ENCODE data around the gene SCRN3. TPM values are rescaled to one million over a fixed set of nuclear protein-coding genes. Genes with fewer than 3 reads are reported as not detected.

SCRN3 gene
- total RNA-seq, 3 donors from 2014 or later (not counting 1 experiment from before 2014, with no cell fraction given): 16.6 to 20.6 (median 16.9) TPM

DNA sequence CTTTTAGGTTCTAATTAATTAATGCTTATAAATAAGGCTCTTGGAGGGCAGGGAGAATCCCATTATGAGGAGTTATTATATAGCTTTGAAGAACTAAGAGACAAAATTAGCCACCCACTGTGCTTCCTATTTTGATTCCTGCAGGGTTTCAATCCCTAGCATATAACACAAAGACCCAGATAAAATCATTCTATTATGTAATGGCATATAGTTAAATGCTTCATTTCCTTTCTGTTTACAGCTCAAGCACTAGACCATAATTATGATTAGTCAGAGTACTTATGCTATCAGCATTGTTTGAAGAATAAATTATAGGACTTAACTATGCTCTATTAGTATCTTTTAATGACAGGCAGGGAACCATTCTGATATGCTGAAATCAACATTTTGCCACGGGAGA lies 82.2 kb downstream of the SCRN3 start:
- H3K4me1 Mint-ChIP-seq: no peaks in the 10 kb centered on the region
- ATAC-seq (no peak), DNase-seq (no peak)
- no CpG with 5 or more reads among the region's 1 CpG for WGBS (ENCODE audit: insufficient coverage)
- no peaks in the 10 kb centered on the region for H3K27me3 ChIP-seq (ENCODE audit: control insufficient read depth, insufficient read depth, low read length)
- TF ChIP-seq, protein P1, sequence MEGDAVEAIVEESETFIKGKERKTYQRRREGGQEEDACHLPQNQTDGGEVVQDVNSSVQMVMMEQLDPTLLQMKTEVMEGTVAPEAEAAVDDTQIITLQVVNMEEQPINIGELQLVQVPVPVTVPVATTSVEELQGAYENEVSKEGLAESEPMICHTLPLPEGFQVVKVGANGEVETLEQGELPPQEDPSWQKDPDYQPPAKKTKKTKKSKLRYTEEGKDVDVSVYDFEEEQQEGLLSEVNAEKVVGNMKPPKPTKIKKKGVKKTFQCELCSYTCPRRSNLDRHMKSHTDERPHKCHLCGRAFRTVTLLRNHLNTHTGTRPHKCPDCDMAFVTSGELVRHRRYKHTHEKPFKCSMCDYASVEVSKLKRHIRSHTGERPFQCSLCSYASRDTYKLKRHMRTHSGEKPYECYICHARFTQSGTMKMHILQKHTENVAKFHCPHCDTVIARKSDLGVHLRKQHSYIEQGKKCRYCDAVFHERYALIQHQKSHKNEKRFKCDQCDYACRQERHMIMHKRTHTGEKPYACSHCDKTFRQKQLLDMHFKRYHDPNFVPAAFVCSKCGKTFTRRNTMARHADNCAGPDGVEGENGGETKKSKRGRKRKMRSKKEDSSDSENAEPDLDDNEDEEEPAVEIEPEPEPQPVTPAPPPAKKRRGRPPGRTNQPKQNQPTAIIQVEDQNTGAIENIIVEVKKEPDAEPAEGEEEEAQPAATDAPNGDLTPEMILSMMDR (IDR thresholded peaks at IDR 0.05): no peak
- no peak overlapping the region for H3K27ac Mint-ChIP-seq
- peaks cover 6% of the 10 kb centered on the region for H3K36me3 ChIP-seq (ENCODE audit: control insufficient read depth, insufficient read depth, low read length)
- no peak overlapping the region for H3K4me3 ChIP-seq (ENCODE audit: low read length)
- no peaks in the 10 kb centered on the region for H3K9me3 ChIP-seq (ENCODE audit: control insufficient read depth, insufficient read depth, low read length)
- no peaks in the 10 kb centered on the region for H3K9me3 Mint-ChIP-seq
- no peak overlapping the region for H3K4me3 Mint-ChIP-seq
- no peak overlapping the region for H3K27ac ChIP-seq (ENCODE audit: low read length)
- intact Hi-C loops (cut with micrococcal nuclease): no loop called here
- no peaks in the 10 kb centered on the region for H3K27me3 Mint-ChIP-seq (ENCODE audit: low read depth in 2 of 2)
- no peaks in the 10 kb centered on the region for H3K36me3 Mint-ChIP-seq
- H3K4me1 ChIP-seq (ENCODE audit: control insufficient read depth, insufficient read depth, low read length): no peaks in the 10 kb centered on the region

Other genes with a start within 250 kb of the SCRN3 start
- 10 to 100 TPM; 42.3 to 45.9 (median 43.9) TPM for gene OLA1, start 147.2 kb upstream of the SCRN3 start, total RNA-seq
- gene SP9, start 60.8 kb upstream of the SCRN3 start, total RNA-seq: not detected
- 10 to 100 TPM in 1 of 3 donors, 1 to 10 TPM in 2; 3.6 to 11.4 (median 4.4) TPM for gene GPR155, start 91.3 kb downstream of the SCRN3 start, total RNA-seq
- gene WIPF1, start 202.1 kb downstream of the SCRN3 start, total RNA-seq: 100 to 1,000 TPM; 508 to 640 (median 555) TPM